ENCODE results near the gene ATP8B2. TPM values are rescaled to one million over a fixed set of nuclear protein-coding genes. Genes with fewer than 3 reads are reported as not detected.
A peak's percentile ranks its signal among the peaks of the same experiment; 100 is the strongest.

Gene ATP8B2
- total and polyA plus RNA-seq, 4 donors: 10.3 to 45.1 (median 32.6) TPM

DNA sequence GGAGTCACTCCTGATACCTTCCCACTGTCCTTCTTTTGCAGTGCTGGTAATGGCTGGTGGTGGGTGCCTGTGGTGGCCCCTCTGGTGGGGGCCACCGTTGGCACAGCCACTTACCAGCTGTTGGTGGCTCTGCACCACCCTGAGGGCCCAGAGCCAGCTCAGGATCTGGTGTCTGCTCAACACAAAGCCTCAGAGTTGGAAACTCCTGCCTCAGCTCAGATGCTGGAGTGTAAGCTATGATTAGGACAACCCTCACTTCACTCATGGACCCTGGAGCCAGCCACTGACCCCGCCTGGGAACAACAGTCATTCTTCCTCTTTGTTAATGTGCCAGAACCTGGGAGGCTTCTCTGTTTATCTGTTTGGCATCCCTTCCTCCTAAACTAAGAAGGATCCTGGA is 1.1 kb upstream of the ATP8B2 start:
- ATAC-seq (ENCODE audit: insufficient read depth, low FRiP score) (no peak), DNase-seq (no peak)
- Histone ChIP-seq H3K4me1 (ENCODE audit: control insufficient read depth in 5 of 5, insufficient read depth in 5 of 5, low read length in 5 of 5) (peaks cover 8 to 29% (median 18%) of the 10 kb centered on the region in 5 donors), H3K27ac (ENCODE audit: low read depth in 1 of 2, low read length in 1 of 2) (peak overlapping the region in 1 of 2 donors; percentile 20), H3K9ac (ENCODE audit: insufficient read depth in 1 of 2, low read length in 2 of 2) (no peak overlapping the region), H3K9me3 (ENCODE audit: control insufficient read depth in 4 of 4, insufficient read depth in 3 of 4, low read length in 3 of 4) (no peaks in the 10 kb centered on the region), H3K4me3 (no peak overlapping the region), H3K27me3 (ENCODE audit: control insufficient read depth in 3 of 3, insufficient read depth in 3 of 3, low read length in 2 of 3) (no peaks in the 10 kb centered on the region), H3K36me3 (ENCODE audit: control insufficient read depth in 4 of 4, insufficient read depth in 4 of 4, low read length in 4 of 4) (no peaks in the 10 kb centered on the region)
- TF ChIP-seq, protein P1, sequence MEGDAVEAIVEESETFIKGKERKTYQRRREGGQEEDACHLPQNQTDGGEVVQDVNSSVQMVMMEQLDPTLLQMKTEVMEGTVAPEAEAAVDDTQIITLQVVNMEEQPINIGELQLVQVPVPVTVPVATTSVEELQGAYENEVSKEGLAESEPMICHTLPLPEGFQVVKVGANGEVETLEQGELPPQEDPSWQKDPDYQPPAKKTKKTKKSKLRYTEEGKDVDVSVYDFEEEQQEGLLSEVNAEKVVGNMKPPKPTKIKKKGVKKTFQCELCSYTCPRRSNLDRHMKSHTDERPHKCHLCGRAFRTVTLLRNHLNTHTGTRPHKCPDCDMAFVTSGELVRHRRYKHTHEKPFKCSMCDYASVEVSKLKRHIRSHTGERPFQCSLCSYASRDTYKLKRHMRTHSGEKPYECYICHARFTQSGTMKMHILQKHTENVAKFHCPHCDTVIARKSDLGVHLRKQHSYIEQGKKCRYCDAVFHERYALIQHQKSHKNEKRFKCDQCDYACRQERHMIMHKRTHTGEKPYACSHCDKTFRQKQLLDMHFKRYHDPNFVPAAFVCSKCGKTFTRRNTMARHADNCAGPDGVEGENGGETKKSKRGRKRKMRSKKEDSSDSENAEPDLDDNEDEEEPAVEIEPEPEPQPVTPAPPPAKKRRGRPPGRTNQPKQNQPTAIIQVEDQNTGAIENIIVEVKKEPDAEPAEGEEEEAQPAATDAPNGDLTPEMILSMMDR (IDR thresholded peaks at IDR 0.05; ENCODE audit: control extremely low read depth, extremely low read depth): no peak
- WGBS, 2 donors: 72 to 80% methylated on average over 2 of the region's 2 CpGs

DNA sequence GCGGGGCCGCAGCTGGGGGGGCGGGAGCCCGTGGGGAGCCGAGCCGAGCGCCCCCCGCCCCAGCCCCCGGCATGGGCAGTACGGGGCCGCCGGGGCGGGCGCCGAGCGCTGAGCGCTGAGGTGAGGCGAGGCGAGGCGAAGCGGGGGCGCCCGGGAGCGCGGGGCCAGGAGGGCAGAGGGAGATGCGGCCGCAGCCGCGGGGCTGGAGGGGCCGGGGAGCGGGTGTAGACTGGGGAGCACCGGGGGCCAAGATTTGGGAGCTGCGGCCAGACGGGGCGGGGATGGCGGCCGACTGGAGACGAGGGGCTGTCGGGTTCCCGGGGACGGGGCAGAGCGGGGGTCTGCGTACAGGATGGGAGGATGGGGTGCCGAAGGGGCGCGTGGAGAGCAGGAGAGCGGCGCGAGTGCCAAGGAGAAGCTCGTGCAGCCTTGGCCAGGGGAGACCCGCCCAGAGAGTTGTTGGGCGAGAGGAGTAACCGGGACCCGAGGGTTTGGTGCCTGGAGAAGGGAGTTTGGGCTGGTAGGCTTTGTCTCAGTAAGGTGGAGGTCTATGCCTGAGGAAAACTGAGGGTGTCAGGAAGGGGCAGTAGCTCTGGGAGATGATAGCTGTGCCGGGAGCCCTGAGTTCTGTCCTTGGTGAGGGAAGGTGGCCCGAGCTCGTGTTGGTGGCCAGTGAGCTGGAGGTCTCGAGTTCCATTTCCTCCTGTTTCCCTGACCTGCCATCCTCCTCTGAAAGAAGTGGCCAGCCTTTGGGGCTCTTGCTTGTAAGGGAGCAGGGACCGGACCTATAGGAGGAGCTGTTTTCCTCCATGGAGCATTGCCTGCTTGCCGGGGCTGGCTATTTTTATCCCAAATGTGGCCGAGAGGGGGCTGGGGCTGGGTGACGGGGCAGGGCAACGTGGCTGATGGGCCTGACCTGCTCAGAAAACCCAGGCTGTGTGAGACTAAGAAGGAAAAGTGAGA is 539 bp downstream of the ATP8B2 start:
- peak; percentile 72 to 77 (median 73) for DNase-seq
- WGBS, 2 donors: 1% methylated on average over 62 to 63 of the region's 63 CpGs
- peak overlapping the region; percentile 58 for H3K4me3 ChIP-seq

DNA sequence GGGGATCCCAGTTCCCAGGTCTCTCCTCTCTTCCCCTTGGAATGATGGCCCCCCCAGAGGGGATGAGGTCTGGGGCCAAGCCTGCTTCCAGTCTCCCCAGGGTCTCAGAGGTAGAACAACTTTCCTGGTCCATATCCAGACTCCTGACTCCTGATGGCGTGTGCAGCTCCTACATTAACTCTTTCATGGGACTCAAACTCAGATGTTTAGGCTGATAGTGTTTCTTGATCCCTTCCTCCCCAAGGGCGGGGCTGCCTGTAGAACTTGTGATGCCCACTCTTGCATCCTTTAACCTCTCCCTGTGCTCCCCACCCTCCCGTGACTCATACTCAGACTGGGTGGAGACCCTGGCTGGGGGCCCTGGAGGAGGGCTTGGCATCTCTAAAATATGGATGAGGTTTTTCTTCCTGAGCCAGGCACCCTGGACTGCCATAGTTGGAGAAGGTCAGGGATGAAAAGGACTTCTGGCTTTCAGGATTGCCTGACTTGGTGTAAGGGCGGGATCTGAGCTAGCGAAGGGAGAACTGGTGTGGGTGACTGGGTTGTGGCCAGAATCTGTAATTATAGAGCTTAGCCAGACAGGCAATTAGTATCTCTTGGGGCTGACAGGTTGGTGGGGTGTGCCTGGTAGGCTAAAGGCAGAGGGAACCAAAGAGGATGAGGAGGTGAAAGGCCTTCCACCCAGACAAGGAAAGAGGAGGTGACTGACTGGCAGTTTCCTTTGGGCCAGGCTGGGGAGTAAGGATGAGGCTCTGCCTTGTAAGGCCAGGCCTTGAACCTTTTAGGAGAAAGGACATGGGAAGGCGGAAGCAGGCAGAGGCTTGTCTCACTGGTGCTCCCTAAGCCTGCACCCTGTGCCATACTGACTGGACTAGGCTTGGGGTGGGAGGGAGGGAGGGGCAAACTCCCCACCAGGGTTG is 1.5 kb downstream of the ATP8B2 start:
- Histone ChIP-seq H3K9ac (ENCODE audit: insufficient read depth in 1 of 2, low read length in 2 of 2) (peak overlapping the region in 1 of 2 donors; percentile 11), H3K4me1 (ENCODE audit: control insufficient read depth in 5 of 5, insufficient read depth in 5 of 5, low read length in 5 of 5) (peaks cover 8 to 29% (median 18%) of the 10 kb centered on the region in 5 donors), H3K27me3 (ENCODE audit: control insufficient read depth in 3 of 3, insufficient read depth in 3 of 3, low read length in 2 of 3) (no peaks in the 10 kb centered on the region), H3K9me3 (ENCODE audit: control insufficient read depth in 4 of 4, insufficient read depth in 3 of 4, low read length in 3 of 4) (no peaks in the 10 kb centered on the region), H3K27ac (ENCODE audit: low read depth in 1 of 2, low read length in 1 of 2) (peak overlapping the region; percentile 82 to 89), H3K36me3 (ENCODE audit: control insufficient read depth in 4 of 4, insufficient read depth in 4 of 4, low read length in 4 of 4) (peaks cover 6 to 13% (median 9%) of the 10 kb centered on the region in 4 donors), H3K4me3 (no peak overlapping the region)
- DNase-seq (no peak), ATAC-seq (ENCODE audit: insufficient read depth, low FRiP score) (no peak)
- TF ChIP-seq, protein P1 (IDR thresholded peaks at IDR 0.05; ENCODE audit: control extremely low read depth, extremely low read depth): no peak
- WGBS, 2 donors: 53 to 65% methylated on average over 6 of the region's 6 CpGs

More for the DNA sequence above, 539 bp downstream of the ATP8B2 start:
- peak overlapping the region; percentile 82 to 89 for H3K27ac ChIP-seq (ENCODE audit: low read depth in 1 of 2, low read length in 1 of 2)
- TF ChIP-seq, protein P1 (IDR thresholded peaks at IDR 0.05; ENCODE audit: control extremely low read depth, extremely low read depth): no peak
- H3K27me3 ChIP-seq (ENCODE audit: control insufficient read depth in 3 of 3, insufficient read depth in 3 of 3, low read length in 2 of 3): no peaks in the 10 kb centered on the region
- H3K4me1 ChIP-seq (ENCODE audit: control insufficient read depth in 5 of 5, insufficient read depth in 5 of 5, low read length in 5 of 5): peaks cover 8 to 29% (median 18%) of the 10 kb centered on the region in 5 donors
- peaks cover 0 to 6% (median under 1%) of the 10 kb centered on the region in 4 donors for H3K36me3 ChIP-seq (ENCODE audit: control insufficient read depth in 4 of 4, insufficient read depth in 4 of 4, low read length in 4 of 4)
- ATAC-seq (ENCODE audit: insufficient read depth, low FRiP score): peak; percentile 23
- H3K9me3 ChIP-seq (ENCODE audit: control insufficient read depth in 4 of 4, insufficient read depth in 3 of 4, low read length in 3 of 4): no peaks in the 10 kb centered on the region
- peak overlapping the region in 1 of 2 donors; percentile 70 for H3K9ac ChIP-seq (ENCODE audit: insufficient read depth in 1 of 2, low read length in 2 of 2)
